GM23248 (cell line): ENCODE data around the gene CCDC77.

Experiments
- EZH2 ChIP-seq: fragments of 200-600 bp; sonication (generic); IDR thresholded peaks from 2 replicates; pipeline ENCODE4 v1.6.1; 2018; ENCODE audit warnings: antibody characterized with exemption, mild to moderate bottlenecking; ENCODE audit not compliant: insufficient read depth, poor library complexity, severe bottlenecking
- EZH2phosphoT487 ChIP-seq: fragments of 200-600 bp; sonication (generic); IDR thresholded peaks from 2 replicates; pipeline ENCODE4 v1.6.1; 2018; ENCODE audit warnings: antibody characterized with exemption, moderate library complexity, mild to moderate bottlenecking, low read depth; ENCODE audit not compliant: insufficient read depth

DNA sequence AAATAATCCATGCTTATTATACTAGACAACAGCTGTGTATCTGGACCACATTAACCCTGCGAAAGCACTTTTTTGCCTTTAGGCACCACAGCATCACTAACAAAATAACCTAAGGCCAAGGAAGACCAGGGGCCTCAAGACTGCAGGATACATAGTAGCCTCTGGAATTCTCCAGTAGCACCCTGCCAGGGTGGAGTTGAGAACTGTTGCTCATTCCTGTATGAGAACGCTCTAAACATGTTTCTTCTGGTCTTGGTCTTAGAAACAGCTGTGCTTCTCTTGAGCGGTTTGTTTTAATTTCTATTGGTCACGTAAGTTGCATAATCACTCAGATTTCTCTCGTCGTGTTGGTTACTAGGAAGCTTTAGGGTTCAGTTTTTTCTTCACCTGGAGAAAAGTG is 66.1 kb downstream of the CCDC77 start:
- no peak for TF ChIP-seq EZH2phosphoT487
- TF ChIP-seq EZH2, result no peak
